Dedifferentiated amniotic fluid mesenchymal stem cell (primary cell): Measurements from ENCODE around the gene COA6.
"Not testable (repeated sequence)": the region's sequence is repeated elsewhere in the genome, so short reads cannot be mapped to it uniquely, and the experiment has no call there.

Experiments used
- DNase-seq: peaks from one replicate; pipeline ENCODE4 v3.0.0-alpha.2; 2016; ENCODE audit errors: extremely low spot score

The COA6 gene

GRCh38 chr1:234373064-234373958 is at the start of gene COA6:
TSS of gene COA6 (plus strand) at chr1:234373456. CDS start at chr1:234373467, 11 bp downstream.
- peak; percentile 96 for DNase-seq

- no peak for DNase-seq
These were observed 48.4 kb upstream of the COA6 start for GRCh38 chr1:234324821-234325220.

GRCh38 chr1:234325878-234326496 is 47.3 kb upstream of the COA6 start:
- no peak for DNase-seq

- no peak for DNase-seq
These were observed 46.5 kb upstream of the COA6 start for GRCh38 chr1:234326497-234327366.

GRCh38 chr1:234327577-234328164 is 45.6 kb upstream of the COA6 start:
- DNase-seq = no peak

GRCh38 chr1:234330843-234331215 is 42.4 kb upstream of the COA6 start:
- no peak for DNase-seq

GRCh38 chr1:234331507-234331906 is 41.7 kb upstream of the COA6 start:
- no peak for DNase-seq

GRCh38 chr1:234336359-234336758 is 36.9 kb upstream of the COA6 start:
- DNase-seq = no peak

GRCh38 chr1:234337233-234337632 is 36.0 kb upstream of the COA6 start:
- no peak for DNase-seq

GRCh38 chr1:234340528-234340927 is 32.7 kb upstream of the COA6 start:
- no peak for DNase-seq

- DNase-seq = no peak
These were observed 30.5 kb upstream of the COA6 start for GRCh38 chr1:234342774-234343173.

- no peak for DNase-seq
These were observed 28.0 kb upstream of the COA6 start for GRCh38 chr1:234345237-234345636.

GRCh38 chr1:234348964-234349363 is 24.3 kb upstream of the COA6 start:
- DNase-seq = no peak

- no peak for DNase-seq
These were observed 17.3 kb upstream of the COA6 start for GRCh38 chr1:234355782-234356510.

- not testable (repeated sequence) for DNase-seq
These were observed 16.5 kb upstream of the COA6 start for GRCh38 chr1:234356615-234357269.

- DNase-seq = no peak
These were observed 15.4 kb upstream of the COA6 start for GRCh38 chr1:234357831-234358230.

- DNase-seq = no peak
These were observed 12.1 kb upstream of the COA6 start for GRCh38 chr1:234361102-234361603.

GRCh38 chr1:234362558-234362957 is 10.7 kb upstream of the COA6 start:
- DNase-seq = no peak

GRCh38 chr1:234368320-234369032 is 4.8 kb upstream of the COA6 start:
- no peak for DNase-seq

GRCh38 chr1:234369033-234369430 is 4.2 kb upstream of the COA6 start:
- DNase-seq = no peak
